GM18861 (cell line): ENCODE data around the gene RNF130.

ENCODE experiments used
- ATAC-seq: cut with Tn5 transposase; IDR thresholded peaks from one replicate; pipeline ENCODE4 v1.9.1; 2021; ENCODE audit not compliant: unreplicated experiment

The RNF130 gene

GRCh38 chr5:180071531-180072255, at the start of gene RNF130:
RNF130 (minus strand) TSS chr5:180071759; CDS start chr5:180071702, 57 bp downstream.
- no peak for ATAC-seq

- no peak for ATAC-seq
Measured at GRCh38 chr5:180120237-180121101, 48.9 kb upstream of the RNF130 start.

- no peak for ATAC-seq
Measured at GRCh38 chr5:180119903-180120236, 48.3 kb upstream of the RNF130 start.

- no peak for ATAC-seq
Measured at GRCh38 chr5:180119031-180119902, 47.7 kb upstream of the RNF130 start.

- ATAC-seq, result no peak
Measured at GRCh38 chr5:180118391-180118791, 46.8 kb upstream of the RNF130 start.

GRCh38 chr5:180117000-180117725, 45.6 kb upstream of the RNF130 start:
- no peak for ATAC-seq

- no peak for ATAC-seq
Measured at GRCh38 chr5:180116077-180116999, 44.8 kb upstream of the RNF130 start.

GRCh38 chr5:180115326-180116076, 43.9 kb upstream of the RNF130 start:
- no peak for ATAC-seq

- ATAC-seq, result no peak
Measured at GRCh38 chr5:180114304-180115003, 42.9 kb upstream of the RNF130 start.

GRCh38 chr5:180113660-180114303, 42.2 kb upstream of the RNF130 start:
- no peak for ATAC-seq

- ATAC-seq, result no peak
Measured at GRCh38 chr5:180112181-180112861, 40.8 kb upstream of the RNF130 start.

- no peak for ATAC-seq
Measured at GRCh38 chr5:180111273-180112002, 39.9 kb upstream of the RNF130 start.

- no peak for ATAC-seq
Measured at GRCh38 chr5:180109920-180110319, 38.4 kb upstream of the RNF130 start.

GRCh38 chr5:180107005-180107404, 35.4 kb upstream of the RNF130 start:
- ATAC-seq, result no peak

GRCh38 chr5:180105827-180106312, 34.3 kb upstream of the RNF130 start:
- no peak for ATAC-seq

- ATAC-seq, result no peak
Measured at GRCh38 chr5:180104168-180104530, 32.6 kb upstream of the RNF130 start.
